ENCODE measurements around the gene FZD2.

FZD2 gene

GRCh38 chr17:44599298-44600175 is 42.3 kb downstream of the FZD2 start:
- Histone ChIP-seq H3K36me3 (replicated peaks) (no peaks in the 10 kb centered on the region), H3K27me3 (replicated peaks) (no peaks in the 10 kb centered on the region), H3K27ac (peak overlapping the region; percentile 61), H3K4me3 (ENCODE audit: low read depth, low read length) (no peak overlapping the region)
- in situ Hi-C loops (cut with HindIII; ENCODE audit: low pct_ligation_motif_present, low sequenced_read_pairs), result no loop called here
- peak; percentile 94 for DNase-seq
- TF ChIP-seq, protein P1, sequence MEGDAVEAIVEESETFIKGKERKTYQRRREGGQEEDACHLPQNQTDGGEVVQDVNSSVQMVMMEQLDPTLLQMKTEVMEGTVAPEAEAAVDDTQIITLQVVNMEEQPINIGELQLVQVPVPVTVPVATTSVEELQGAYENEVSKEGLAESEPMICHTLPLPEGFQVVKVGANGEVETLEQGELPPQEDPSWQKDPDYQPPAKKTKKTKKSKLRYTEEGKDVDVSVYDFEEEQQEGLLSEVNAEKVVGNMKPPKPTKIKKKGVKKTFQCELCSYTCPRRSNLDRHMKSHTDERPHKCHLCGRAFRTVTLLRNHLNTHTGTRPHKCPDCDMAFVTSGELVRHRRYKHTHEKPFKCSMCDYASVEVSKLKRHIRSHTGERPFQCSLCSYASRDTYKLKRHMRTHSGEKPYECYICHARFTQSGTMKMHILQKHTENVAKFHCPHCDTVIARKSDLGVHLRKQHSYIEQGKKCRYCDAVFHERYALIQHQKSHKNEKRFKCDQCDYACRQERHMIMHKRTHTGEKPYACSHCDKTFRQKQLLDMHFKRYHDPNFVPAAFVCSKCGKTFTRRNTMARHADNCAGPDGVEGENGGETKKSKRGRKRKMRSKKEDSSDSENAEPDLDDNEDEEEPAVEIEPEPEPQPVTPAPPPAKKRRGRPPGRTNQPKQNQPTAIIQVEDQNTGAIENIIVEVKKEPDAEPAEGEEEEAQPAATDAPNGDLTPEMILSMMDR (IDR thresholded peaks at IDR 0.05; ENCODE audit: low read depth, low read length, missing control alignments), result no peak

DNA sequence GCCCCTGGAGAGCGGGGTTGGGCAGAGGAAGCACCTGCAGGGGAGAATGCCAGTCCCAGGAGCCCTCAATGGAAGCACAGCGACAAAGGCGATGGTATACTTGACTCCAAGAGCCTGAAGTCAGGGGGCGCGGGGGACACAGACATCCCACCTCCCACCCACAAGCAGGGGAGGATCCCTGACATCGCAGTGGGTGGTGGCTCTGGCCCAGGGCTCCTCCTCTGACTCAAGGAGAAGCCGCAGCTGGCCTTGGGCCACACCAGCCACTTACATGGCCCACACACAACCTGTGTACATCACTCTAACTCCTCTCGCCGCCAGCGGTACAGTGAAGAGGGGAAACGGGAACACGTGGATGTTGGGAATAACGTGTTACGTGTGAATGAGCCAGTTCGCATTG is 44.3 kb downstream of the FZD2 start:
- DNase-seq, result no peak
- TF ChIP-seq, protein P1 (IDR thresholded peaks at IDR 0.05; ENCODE audit: low read depth, low read length, missing control alignments), result no peak
- H3K36me3 ChIP-seq (replicated peaks), result no peaks in the 10 kb centered on the region
- no peak overlapping the region for H3K27ac ChIP-seq
- in situ Hi-C loops (cut with HindIII; ENCODE audit: low pct_ligation_motif_present, low sequenced_read_pairs), result no loop called here
- H3K4me3 ChIP-seq (ENCODE audit: low read depth, low read length), result no peak overlapping the region
- no peaks in the 10 kb centered on the region for H3K27me3 ChIP-seq (replicated peaks)

DNA sequence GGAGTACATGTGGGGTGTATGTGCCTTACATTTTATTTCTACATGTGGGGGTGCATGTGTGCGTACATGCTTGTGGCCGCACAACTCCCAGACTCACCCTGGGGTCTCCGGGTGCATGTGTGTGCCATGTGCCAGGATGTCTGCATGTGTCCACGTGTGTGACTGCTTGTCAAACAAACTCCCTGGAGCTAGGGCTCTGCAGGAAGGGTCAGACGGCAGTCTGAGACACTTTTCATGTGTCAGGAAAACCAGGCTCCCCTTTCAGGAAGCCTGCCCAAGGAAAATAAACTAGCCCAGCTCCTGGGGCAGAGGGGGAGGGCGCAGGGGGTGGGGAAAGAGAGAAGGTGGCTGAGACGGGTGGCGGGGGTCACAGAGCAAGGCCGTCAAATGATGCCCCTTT is 44.7 kb downstream of the FZD2 start:
- Histone ChIP-seq H3K27ac (no peak overlapping the region), H3K36me3 (replicated peaks) (no peaks in the 10 kb centered on the region), H3K4me3 (ENCODE audit: low read depth, low read length) (no peak overlapping the region), H3K27me3 (replicated peaks) (no peaks in the 10 kb centered on the region)
- no peak for DNase-seq
- in situ Hi-C loops (cut with HindIII; ENCODE audit: low pct_ligation_motif_present, low sequenced_read_pairs), result no loop called here
- TF ChIP-seq, protein P1 (IDR thresholded peaks at IDR 0.05; ENCODE audit: low read depth, low read length, missing control alignments), result no peak

DNA sequence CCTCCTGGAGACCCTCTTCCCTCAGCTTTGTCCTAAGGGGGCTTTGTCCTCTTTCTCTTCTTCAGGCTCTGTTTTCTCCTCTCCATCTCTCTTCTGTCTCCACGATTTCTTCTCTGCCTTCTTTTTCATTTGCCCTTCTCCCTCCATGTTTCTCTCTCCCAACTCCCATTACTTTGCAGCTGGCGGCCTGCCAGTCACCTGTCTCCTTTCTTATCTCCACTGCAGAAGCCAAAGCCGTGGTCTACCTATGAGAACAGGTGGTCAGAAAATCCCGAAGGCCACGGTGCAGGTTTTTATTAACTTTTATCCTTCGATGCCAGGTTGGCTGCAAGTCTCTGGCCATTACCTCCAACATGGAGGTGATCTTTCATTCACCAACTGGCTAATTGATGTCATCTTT is 45.1 kb downstream of the FZD2 start:
- Histone ChIP-seq H3K27ac (no peak overlapping the region), H3K27me3 (replicated peaks) (no peaks in the 10 kb centered on the region), H3K4me3 (ENCODE audit: low read depth, low read length) (no peak overlapping the region), H3K36me3 (replicated peaks) (no peaks in the 10 kb centered on the region)
- TF ChIP-seq, protein P1 (IDR thresholded peaks at IDR 0.05; ENCODE audit: low read depth, low read length, missing control alignments), result no peak
- in situ Hi-C loops (cut with HindIII; ENCODE audit: low pct_ligation_motif_present, low sequenced_read_pairs), result no loop called here
- no peak for DNase-seq

GRCh38 chr17:44602970-44603369 is 45.7 kb downstream of the FZD2 start:
- no peak for DNase-seq
- Histone ChIP-seq H3K27me3 (replicated peaks) (no peaks in the 10 kb centered on the region), H3K36me3 (replicated peaks) (no peaks in the 10 kb centered on the region), H3K27ac (no peak overlapping the region), H3K4me3 (ENCODE audit: low read depth, low read length) (no peak overlapping the region)
- TF ChIP-seq, protein P1 (IDR thresholded peaks at IDR 0.05; ENCODE audit: low read depth, low read length, missing control alignments), result no peak
- in situ Hi-C loops (cut with HindIII; ENCODE audit: low pct_ligation_motif_present, low sequenced_read_pairs), result no loop called here
